K562 (cell line): Measurements from ENCODE around the gene SERTM2. TPM values are rescaled to one million over a fixed set of nuclear protein-coding genes. Genes with fewer than 3 reads are reported as not detected.

ENCODE experiments used
- ATAC-seq: fragments of 200-7000 bp; cut with Tn5 transposase; 3 replicates; pipeline ENCODE4 v1.9.1; 2020; ENCODE audit warnings: moderate library complexity
- BruUV-seq: library from RNA; stranded (reverse); fragments of 400-500 nt; replicated peaks from 2 replicates; lab custom pipeline; 2021; lab: Mats Ljungman, UMichigan
- CTCF ChIA-PET: fragments of 300-600 bp; formaldehyde crosslinking; extraction: SDS; loops from one replicate; lab custom pipeline; 2021; ENCODE audit warnings: low intra/inter-chr PET ratio; lab: Yijun Ruan, JAX
- POLR2A ChIA-PET: fragments of 300-600, 350-650 bp; sonication (Branson Sonifier 250); formaldehyde crosslinking; extraction: SDS; loops from one replicate; lab custom pipeline; 2021; ENCODE audit warnings: antibody characterized with exemption, inconsistent platforms; lab: Yijun Ruan, JAX
- DNase-seq, 4 experiments: peaks; one replicate each; pipeline versions ENCODE4 v3.0.0 to v3.0.0-alpha.2; 2011 to 2018; ENCODE audit warnings: low spot score in 3 of 4, mixed read lengths in 3 of 4; ENCODE audit errors: extremely low read depth in 1 of 4
- FAIRE-seq: peaks from 2 replicates; lab custom pipeline; 2011; peaks lifted over from hg19 to GRCh38; lab: Jason Lieb, UNC
- H2AFZ ChIP-seq: 2 replicates; pipeline ENCODE4 v1.6.0; 2011; ENCODE audit warnings: low read depth, low read length, control low read depth, inconsistent platforms
- H3K27ac ChIP-seq: fragments of 200-600 bp; 3 replicates; pipeline ENCODE4 v1.8.0; 2011; ENCODE audit warnings: low read depth, mild to moderate bottlenecking, control low read depth, inconsistent platforms, low read length, moderate library complexity, mixed read lengths; ENCODE audit errors: extremely low read depth
- H3K27me3 ChIP-seq, 2 experiments: fragments of 300-600 bp in 1 of 2; 2 replicates in 1 of 2; 3 replicates in 1 of 2; pipeline versions ENCODE4 v1.6.0 to v1.8.0; 2011; ENCODE audit warnings: inconsistent platforms in 2 of 2, low read length in 2 of 2, mild to moderate bottlenecking in 1 of 2, mixed read lengths in 1 of 2, moderate library complexity in 1 of 2; ENCODE audit not compliant: control insufficient read depth in 2 of 2, insufficient read depth in 2 of 2
- H3K36me3 ChIP-seq: fragments of 300-600 bp; 3 replicates; pipeline ENCODE4 v1.8.0; 2011; ENCODE audit warnings: mild to moderate bottlenecking, low read length, inconsistent platforms; ENCODE audit not compliant: control insufficient read depth, insufficient read depth
- H3K4me1 ChIP-seq, 2 experiments: fragments of 200-600 bp in 1 of 2; replicated peaks in 1 of 2; 2 replicates in 1 of 2; 3 replicates in 1 of 2; pipeline versions ENCODE4 v1.5.1 to v1.8.0; 2011; ENCODE audit warnings: inconsistent platforms in 2 of 2, low read length in 2 of 2, mild to moderate bottlenecking in 1 of 2, mixed read lengths in 1 of 2, moderate library complexity in 1 of 2; ENCODE audit not compliant: control insufficient read depth in 2 of 2, insufficient read depth in 2 of 2
- H3K4me2 ChIP-seq: 2 replicates; pipeline ENCODE4 v1.6.1; 2011; ENCODE audit warnings: low read length, control low read depth, inconsistent platforms, mixed read lengths; ENCODE audit not compliant: insufficient read depth
- H3K4me3 ChIP-seq: fragments of 200-600 bp; sonication (generic), shearing (Covaris generic); 2 replicates; pipeline ENCODE4 v1.5.1; 2016; ENCODE audit warnings: control low read depth, inconsistent platforms
- H3K79me2 ChIP-seq: fragments of 200-600 bp; 3 replicates; pipeline ENCODE4 v1.8.0; 2011; ENCODE audit warnings: low read length, inconsistent platforms; ENCODE audit not compliant: control insufficient read depth, insufficient read depth
- H3K9ac ChIP-seq, 2 experiments: 2 replicates each; pipeline versions ENCODE4 v1.6.0 to v1.6.1; 2011; ENCODE audit warnings: low read depth in 2 of 2, low read length in 2 of 2, control low read depth in 1 of 2, inconsistent platforms in 1 of 2, mild to moderate bottlenecking in 1 of 2, mixed read lengths in 1 of 2; ENCODE audit not compliant: insufficient read depth in 1 of 2
- H3K9me1 ChIP-seq: one replicate; pipeline ENCODE4 v1.6.0; 2011; ENCODE audit warnings: inconsistent platforms, mild to moderate bottlenecking, low read length, moderate library complexity; ENCODE audit not compliant: control insufficient read depth, insufficient read depth
- H3K9me3 ChIP-seq: replicated peaks from 2 replicates; pipeline ENCODE4 v1.5.1; 2011; ENCODE audit warnings: low read depth, low read length, inconsistent platforms; ENCODE audit not compliant: control insufficient read depth, insufficient read depth
- H4K20me1 ChIP-seq: replicated peaks from 2 replicates; pipeline ENCODE4 v1.6.1; 2011; ENCODE audit warnings: low read length, inconsistent platforms, mixed read lengths; ENCODE audit not compliant: control insufficient read depth, insufficient read depth
- CC2D1A ChIP-seq: fragments of 450-650 bp; IDR thresholded peaks from 2 replicates; pipeline ENCODE4 v1.6.1; 2017; ENCODE audit warnings: mild to moderate bottlenecking
- CEBPB ChIP-seq: fragments of 450-650 bp; IDR thresholded peaks from 2 replicates; pipeline ENCODE4 v1.6.1; 2016; ENCODE audit warnings: missing genetic modification characterization, missing compliant biosample characterization
- MCM3 ChIP-seq: fragments of 450-650 bp; IDR thresholded peaks from 2 replicates; pipeline ENCODE4 v1.6.1; 2016
- NFXL1 ChIP-seq: fragments of 450-650 bp; formaldehyde crosslinking; IDR thresholded peaks from 2 replicates; pipeline ENCODE4 v1.4.0; 2021; ENCODE audit warnings: mild to moderate bottlenecking
- PCBP1 ChIP-seq: fragments of 200-400 bp; formaldehyde crosslinking; IDR thresholded peaks from 2 replicates; pipeline ENCODE4 v1.6.1; 2018; ENCODE audit warnings: mild to moderate bottlenecking, low read depth, low read length; ENCODE audit not compliant: poor library complexity, severe bottlenecking
- SNRNP70 ChIP-seq: fragments of 200-400 bp; formaldehyde crosslinking; optimal IDR thresholded peaks from 2 replicates; pipeline ENCODE3; 2017; ENCODE audit warnings: low read depth, low read length
- THRAP3 ChIP-seq: fragments of 450-650 bp; IDR thresholded peaks from 2 replicates; pipeline ENCODE4 v1.6.1; 2016; ENCODE audit warnings: mild to moderate bottlenecking, inconsistent platforms, borderline replicate concordance
- WHSC1 ChIP-seq: IDR thresholded peaks from one replicate; pipeline ENCODE4 v1.6.1; 2012; ENCODE audit warnings: low read length, control low read depth, inconsistent platforms
- ZNF134 ChIP-seq: fragments of 250-450 bp; sonication (Bioruptor Pico); conservative IDR thresholded peaks from 2 replicates; pipeline ENCODE4 v1.4.0; 2020
- ZSCAN29 ChIP-seq: fragments of 450-650 bp; IDR thresholded peaks from 2 replicates; pipeline ENCODE4 v1.6.1; 2017
- WGBS: fragments of 100-300 bp; shearing (Covaris generic); methylation state at CpG from one replicate; pipeline ENCODE4 v1.1.6; 2016; ENCODE audit warnings: low coverage, mixed read lengths; ENCODE audit not compliant: insufficient coverage; ENCODE audit errors: missing lambda C conversion rate; 5-methylcytosine and 5-hydroxymethylcytosine counted together
- in situ Hi-C: fragments of 300-500 bp; cut with MboI; formaldehyde crosslinking; loops from 4 replicates; pipeline ENCODE4 v1.15.0; 2018; ENCODE audit warnings: inconsistent platforms, mixed read lengths
- intact Hi-C: fragments of 100-400 bp; cut with micrococcal nuclease; formaldehyde crosslinking; loops from 2 replicates; pipeline ENCODE4 v1.14.2; 2022
- polyA plus RNA-seq, 8 experiments: library from polyadenylated mRNA; depleted of rRNA in 4 of 8; stranded (reverse) in 5 of 8; unstranded in 3 of 8; fragments of >200 nt; fragmentation: Nextera tagmentation in 2 of 8; fragmentation: Illumina TruSeq in 1 of 8; extraction: Ambion mirVana in 2 of 8; extraction: Trizol in 1 of 8; gene quantifications; 2 replicates each; pipeline versions ENCODE4 v1.2.1 to v1.2.3, GENCODE V29; 2011 to 2014; ENCODE audit warnings: inconsistent platforms in 1 of 8, missing spikeins in 1 of 8
- total RNA-seq, 7 experiments: library from RNA; depleted of rRNA in 6 of 7; stranded (reverse); fragments of >200 nt in 6 of 7; fragmentation: Illumina TruSeq in 2 of 7; extraction: Trizol in 2 of 7; gene quantifications; 2 replicates each; pipeline versions ENCODE4 v1.2.1 to v1.2.3, GENCODE V29; 2011 to 2021; ENCODE audit warnings: low replicate concordance in 1 of 7
- TF ChIP-seq, protein P1 (sequence below): fragments of 250-450 bp; sonication (Bioruptor Pico); IDR thresholded peaks from 2 replicates; pipeline ENCODE4 v1.4.0; 2020; ENCODE audit warnings: mild to moderate bottlenecking, moderate library complexity, borderline replicate concordance
- TF ChIP-seq, protein P2 (sequence below), 3 experiments: fragments of 200-800 bp in 1 of 3; fragments of 250-450 bp in 1 of 3; fragments of 450-650 bp in 1 of 3; sonication (Bioruptor Pico) in 1 of 3; sonication (Bioruptor generic) in 1 of 3; formaldehyde crosslinking in 1 of 3; IDR thresholded peaks; 2 replicates each; pipeline versions ENCODE4 v1.6.1 to v1.8.0; 2016 to 2022; ENCODE audit warnings: mild to moderate bottlenecking in 2 of 3, missing genetic modification characterization in 2 of 3, missing compliant biosample characterization in 1 of 3, moderate library complexity in 1 of 3
- TF ChIP-seq, protein P3 (sequence below): fragments of 450-650 bp; IDR thresholded peaks from 2 replicates; pipeline ENCODE4 v1.7.0; 2016; ENCODE audit warnings: borderline replicate concordance

SERTM2 gene
- total and polyA plus RNA-seq, 9 of the 15 experiments (the other 6 are each of a cell fraction or from before 2014, with no cell fraction given): 0.01 to 0.35 (median 0.04) TPM; not detected in 4

DNA sequence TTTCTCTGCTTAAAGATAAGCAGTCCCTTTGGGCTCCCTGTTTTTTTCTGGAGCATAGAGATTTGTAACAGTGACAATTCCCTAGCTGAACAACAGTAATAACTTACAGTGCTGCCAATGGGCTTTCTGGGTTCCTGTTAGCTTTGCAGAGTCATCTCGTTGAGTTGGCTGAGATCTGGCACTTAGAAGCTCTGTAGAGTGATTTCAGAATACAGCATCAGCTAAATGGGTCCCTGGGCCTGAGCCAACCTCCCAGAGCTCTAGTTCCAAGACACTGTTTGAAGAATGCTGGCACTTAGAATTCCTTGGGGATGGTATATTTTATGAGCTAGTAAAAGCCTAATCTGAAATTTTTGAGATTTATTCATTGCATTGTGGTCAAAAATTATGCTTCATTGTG is 43.5 kb upstream of the SERTM2 start:
- Histone ChIP-seq H3K79me2 (no peaks in the 10 kb centered on the region), H3K36me3 (no peaks in the 10 kb centered on the region), H3K9me1 (no peaks in the 10 kb centered on the region), H4K20me1 (no peaks in the 10 kb centered on the region), H3K4me3 (no peak overlapping the region), H3K4me2 (no peak overlapping the region), H3K4me1 (no peaks in the 10 kb centered on the region), H3K9me3 (no peaks in the 10 kb centered on the region), H2AFZ (no peak overlapping the region), H3K27me3 (no peaks in the 10 kb centered on the region), H3K27ac (no peak overlapping the region), H3K9ac (no peak overlapping the region)
- POLR2A ChIA-PET: no interaction called here
- WGBS: 0% methylated on average over 1 of the region's 1 CpG
- DNase-seq: no peak
- no peak for TF ChIP-seq ZNF134 (CRISPR knock-in tag)
- TF ChIP-seq CC2D1A: no peak
- TF ChIP-seq PCBP1: no peak
- TF ChIP-seq, protein P1, sequence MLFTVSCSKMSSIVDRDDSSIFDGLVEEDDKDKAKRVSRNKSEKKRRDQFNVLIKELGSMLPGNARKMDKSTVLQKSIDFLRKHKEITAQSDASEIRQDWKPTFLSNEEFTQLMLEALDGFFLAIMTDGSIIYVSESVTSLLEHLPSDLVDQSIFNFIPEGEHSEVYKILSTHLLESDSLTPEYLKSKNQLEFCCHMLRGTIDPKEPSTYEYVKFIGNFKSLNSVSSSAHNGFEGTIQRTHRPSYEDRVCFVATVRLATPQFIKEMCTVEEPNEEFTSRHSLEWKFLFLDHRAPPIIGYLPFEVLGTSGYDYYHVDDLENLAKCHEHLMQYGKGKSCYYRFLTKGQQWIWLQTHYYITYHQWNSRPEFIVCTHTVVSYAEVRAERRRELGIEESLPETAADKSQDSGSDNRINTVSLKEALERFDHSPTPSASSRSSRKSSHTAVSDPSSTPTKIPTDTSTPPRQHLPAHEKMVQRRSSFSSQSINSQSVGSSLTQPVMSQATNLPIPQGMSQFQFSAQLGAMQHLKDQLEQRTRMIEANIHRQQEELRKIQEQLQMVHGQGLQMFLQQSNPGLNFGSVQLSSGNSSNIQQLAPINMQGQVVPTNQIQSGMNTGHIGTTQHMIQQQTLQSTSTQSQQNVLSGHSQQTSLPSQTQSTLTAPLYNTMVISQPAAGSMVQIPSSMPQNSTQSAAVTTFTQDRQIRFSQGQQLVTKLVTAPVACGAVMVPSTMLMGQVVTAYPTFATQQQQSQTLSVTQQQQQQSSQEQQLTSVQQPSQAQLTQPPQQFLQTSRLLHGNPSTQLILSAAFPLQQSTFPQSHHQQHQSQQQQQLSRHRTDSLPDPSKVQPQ (CRISPR knock-in tag): no peak
- no peak for TF ChIP-seq CEBPB (tag)
- TF ChIP-seq, protein P2, sequence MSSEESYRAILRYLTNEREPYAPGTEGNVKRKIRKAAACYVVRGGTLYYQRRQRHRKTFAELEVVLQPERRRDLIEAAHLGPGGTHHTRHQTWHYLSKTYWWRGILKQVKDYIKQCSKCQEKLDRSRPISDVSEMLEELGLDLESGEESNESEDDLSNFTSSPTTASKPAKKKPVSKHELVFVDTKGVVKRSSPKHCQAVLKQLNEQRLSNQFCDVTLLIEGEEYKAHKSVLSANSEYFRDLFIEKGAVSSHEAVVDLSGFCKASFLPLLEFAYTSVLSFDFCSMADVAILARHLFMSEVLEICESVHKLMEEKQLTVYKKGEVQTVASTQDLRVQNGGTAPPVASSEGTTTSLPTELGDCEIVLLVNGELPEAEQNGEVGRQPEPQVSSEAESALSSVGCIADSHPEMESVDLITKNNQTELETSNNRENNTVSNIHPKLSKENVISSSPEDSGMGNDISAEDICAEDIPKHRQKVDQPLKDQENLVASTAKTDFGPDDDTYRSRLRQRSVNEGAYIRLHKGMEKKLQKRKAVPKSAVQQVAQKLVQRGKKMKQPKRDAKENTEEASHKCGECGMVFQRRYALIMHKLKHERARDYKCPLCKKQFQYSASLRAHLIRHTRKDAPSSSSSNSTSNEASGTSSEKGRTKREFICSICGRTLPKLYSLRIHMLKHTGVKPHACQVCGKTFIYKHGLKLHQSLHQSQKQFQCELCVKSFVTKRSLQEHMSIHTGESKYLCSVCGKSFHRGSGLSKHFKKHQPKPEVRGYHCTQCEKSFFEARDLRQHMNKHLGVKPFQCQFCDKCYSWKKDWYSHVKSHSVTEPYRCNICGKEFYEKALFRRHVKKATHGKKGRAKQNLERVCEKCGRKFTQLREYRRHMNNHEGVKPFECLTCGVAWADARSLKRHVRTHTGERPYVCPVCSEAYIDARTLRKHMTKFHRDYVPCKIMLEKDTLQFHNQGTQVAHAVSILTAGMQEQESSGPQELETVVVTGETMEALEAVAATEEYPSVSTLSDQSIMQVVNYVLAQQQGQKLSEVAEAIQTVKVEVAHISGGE (CRISPR knock-in tag; IDR thresholded peaks at IDR 0.05): no peak
- TF ChIP-seq ZSCAN29: no peak
- TF ChIP-seq THRAP3: no peak
- no peak for TF ChIP-seq MCM3
- no peak for TF ChIP-seq WHSC1
- TF ChIP-seq, protein P3, sequence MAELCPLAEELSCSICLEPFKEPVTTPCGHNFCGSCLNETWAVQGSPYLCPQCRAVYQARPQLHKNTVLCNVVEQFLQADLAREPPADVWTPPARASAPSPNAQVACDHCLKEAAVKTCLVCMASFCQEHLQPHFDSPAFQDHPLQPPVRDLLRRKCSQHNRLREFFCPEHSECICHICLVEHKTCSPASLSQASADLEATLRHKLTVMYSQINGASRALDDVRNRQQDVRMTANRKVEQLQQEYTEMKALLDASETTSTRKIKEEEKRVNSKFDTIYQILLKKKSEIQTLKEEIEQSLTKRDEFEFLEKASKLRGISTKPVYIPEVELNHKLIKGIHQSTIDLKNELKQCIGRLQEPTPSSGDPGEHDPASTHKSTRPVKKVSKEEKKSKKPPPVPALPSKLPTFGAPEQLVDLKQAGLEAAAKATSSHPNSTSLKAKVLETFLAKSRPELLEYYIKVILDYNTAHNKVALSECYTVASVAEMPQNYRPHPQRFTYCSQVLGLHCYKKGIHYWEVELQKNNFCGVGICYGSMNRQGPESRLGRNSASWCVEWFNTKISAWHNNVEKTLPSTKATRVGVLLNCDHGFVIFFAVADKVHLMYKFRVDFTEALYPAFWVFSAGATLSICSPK: no peak
- TF ChIP-seq NFXL1 (CRISPR knock-in tag): no peak
- TF ChIP-seq SNRNP70: no peak
- no peak for FAIRE-seq
- intact Hi-C loops: no loop called here
- CTCF ChIA-PET: no interaction called here
- in situ Hi-C loops: no loop called here
- no TSS peak for BruUV-seq
- ATAC-seq: no peak
